Activated CD8-positive, alpha-beta memory T cell treated with anti-CD3 and anti-CD28 coated beads, Interleukin-2, amount 50 U/mL, for 24 hours (primary cell): Measurements from ENCODE around the gene C10orf105.

Experiments
- DNase-seq: peaks from one replicate; pipeline ENCODE4 v3.0.0-alpha.2; 2020; ENCODE audit errors: extremely low read depth

Gene C10orf105

GRCh38 chr10:71751515-71752224 lies 32.1 kb upstream of the C10orf105 start:
- no peak for DNase-seq

- DNase-seq = no peak
Measured at GRCh38 chr10:71750986-71751385, 31.4 kb upstream of the C10orf105 start.

DNA sequence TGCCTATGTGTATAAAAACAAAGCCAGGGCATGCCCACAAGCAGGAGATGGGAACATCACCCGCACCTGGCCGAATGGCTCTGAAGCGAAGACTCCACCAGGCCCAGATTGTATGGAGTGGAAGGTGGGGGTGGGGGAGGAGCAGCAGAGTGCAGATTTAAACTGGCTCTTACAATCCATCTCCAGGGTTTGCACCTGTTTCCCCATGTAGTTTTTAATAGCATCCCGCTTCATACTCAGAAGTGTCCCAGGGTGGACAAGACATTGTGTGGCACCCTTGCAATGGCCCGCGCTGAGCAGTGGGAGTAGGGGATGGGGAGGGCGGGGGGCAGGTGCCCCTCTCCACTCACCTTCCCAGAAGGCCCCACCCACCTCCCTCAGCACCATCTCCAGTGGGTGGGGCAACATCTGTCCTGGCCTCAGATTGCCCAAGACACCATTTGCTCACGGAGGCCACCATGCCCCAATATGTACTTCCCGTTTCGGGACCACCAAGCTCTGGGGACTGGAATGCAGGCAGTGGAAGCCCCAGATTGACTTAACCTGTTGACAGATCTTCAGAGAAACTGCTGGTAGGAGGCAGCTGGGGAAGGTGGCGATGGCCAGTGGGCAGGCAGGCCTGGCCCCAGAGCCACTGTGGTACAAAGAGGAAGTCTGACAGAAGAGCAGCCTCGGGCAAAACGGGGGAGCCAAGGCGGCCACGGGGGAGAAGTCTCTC lies 30.7 kb upstream of the C10orf105 start:
- DNase-seq = no peak

GRCh38 chr10:71749396-71749795 lies 29.8 kb upstream of the C10orf105 start:
- DNase-seq = no peak

DNA sequence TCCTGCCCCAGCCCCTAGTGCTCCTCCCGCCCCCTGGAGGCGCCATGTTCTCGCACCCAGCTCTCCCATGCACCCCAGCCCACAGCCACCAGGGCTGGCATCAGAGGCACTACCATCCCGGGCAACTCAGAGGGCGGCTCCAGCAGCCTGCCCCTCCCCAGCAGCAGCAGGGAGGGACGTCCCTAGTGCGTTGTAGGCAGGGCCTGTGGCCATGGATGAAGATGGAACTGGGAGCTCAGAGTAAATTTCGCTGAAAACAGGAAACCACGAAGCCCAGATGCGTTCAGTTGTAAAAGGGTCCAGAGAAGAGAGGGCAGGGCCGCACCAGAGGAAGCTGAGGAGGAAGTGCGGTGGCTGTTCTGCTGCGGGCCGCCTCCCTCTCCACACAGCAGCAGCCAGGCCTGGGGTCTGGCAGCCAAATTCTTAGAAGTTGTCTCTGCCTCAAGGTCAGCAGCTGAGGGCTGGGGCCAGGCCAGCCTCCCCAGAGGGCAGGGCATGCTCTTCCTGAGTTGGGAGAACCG lies 29.2 kb upstream of the C10orf105 start:
- no peak for DNase-seq

DNA sequence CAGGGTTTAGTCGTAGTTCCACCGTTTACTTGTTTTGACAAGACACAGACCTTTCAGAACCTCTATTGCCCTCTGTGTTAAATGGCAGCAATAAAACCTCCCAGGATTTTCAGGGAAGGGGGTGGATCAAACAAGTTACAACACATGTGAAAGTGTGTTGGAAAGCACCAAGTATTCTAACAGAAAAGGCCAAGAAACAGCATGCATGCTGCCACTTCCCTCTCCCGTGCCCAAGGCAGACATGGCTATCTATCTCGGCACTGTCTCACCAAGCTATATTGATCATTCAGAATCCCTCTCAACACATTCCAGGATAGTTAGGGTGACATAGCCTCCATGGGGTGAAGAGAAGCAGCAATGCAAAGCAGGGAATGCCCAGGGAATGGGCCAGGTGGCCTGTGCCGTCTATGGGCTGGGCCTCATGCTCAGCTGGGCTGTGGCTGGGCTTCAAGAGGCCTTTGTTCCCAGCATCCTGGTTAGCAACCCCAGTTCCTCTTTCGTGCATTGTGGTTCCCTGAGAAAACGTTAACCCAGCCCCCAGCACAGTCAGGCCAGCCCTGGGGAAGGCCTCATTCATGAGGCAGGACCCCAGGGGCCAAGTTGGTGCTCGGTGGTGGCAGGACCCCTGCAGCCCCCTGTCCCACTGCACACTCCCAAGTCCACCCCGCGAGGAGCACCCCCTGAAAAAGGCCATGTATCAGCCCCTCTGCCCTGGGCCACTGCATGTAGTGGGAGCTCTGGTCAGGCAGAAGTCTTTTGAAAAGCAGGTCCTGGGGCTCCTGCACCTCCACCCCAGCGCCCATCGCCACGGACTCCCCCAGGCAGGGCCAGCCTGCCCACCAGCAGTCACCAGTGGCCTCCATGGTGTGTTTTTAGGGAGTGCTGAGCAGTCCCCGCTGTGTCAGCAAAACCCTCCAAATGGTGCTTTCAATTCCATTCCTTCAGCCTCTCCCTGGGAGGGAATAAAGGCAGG lies 28.3 kb upstream of the C10orf105 start:
- no peak for DNase-seq

GRCh38 chr10:71747039-71747531 lies 27.5 kb upstream of the C10orf105 start:
- DNase-seq = no peak

- no peak for DNase-seq
Measured at GRCh38 chr10:71746344-71747037, 26.9 kb upstream of the C10orf105 start.

GRCh38 chr10:71745664-71746250 lies 26.2 kb upstream of the C10orf105 start:
- no peak for DNase-seq

GRCh38 chr10:71744897-71745663 lies 25.5 kb upstream of the C10orf105 start:
- DNase-seq = no peak

DNA sequence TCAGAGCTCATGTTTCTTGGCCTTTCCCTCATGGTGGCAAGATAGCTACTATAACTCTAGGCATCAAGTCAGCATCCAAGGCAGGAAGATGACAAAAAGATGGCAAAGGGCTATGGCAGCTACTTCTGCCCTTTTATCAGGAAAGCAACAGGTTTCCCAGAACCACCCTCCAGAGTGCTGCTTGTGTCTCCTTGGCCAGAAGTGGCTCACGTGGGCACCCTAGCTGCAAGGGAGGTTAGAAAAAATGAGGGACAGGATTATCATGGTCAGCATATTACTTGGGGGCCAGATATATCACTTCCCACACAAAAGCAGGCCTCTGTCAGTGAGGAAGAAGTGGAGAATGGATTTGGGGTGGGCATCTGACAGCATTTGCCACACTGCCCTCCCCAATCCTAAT lies 24.3 kb upstream of the C10orf105 start:
- DNase-seq = no peak

DNA sequence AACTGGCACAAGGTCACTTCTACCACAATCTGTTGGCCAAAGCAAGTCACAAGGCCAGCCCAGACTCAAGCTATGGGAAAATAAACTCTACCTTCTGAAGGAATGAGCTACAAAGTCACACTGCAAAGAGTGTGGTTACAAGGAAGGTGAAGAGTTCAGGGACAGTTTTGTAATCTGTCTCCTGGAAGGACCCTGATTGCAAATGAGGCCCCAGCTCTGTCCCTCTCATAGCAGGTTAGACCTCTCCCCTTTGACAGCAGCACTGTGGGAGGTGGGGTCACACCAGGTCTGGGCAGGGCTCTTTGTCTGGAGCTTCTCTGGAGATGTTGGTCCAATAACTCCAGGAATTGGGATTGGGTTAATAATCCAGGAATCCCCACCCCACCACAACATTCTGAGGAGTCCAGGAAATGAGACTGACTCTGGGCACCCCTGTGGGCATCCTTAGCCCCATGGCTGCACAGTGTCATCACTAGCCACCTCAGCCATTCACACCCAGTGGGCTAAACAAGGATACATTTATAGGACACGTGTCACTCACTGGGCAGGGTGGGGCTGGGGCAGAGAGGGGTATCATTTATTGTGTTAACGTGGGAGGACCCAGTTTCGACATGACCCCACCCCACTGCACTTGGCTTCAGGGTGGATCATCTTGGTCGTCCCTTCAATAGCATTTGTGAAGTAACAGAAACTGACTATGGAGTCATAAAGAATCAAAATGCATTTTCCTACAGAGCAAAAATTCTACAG lies 23.7 kb upstream of the C10orf105 start:
- no peak for DNase-seq

DNA sequence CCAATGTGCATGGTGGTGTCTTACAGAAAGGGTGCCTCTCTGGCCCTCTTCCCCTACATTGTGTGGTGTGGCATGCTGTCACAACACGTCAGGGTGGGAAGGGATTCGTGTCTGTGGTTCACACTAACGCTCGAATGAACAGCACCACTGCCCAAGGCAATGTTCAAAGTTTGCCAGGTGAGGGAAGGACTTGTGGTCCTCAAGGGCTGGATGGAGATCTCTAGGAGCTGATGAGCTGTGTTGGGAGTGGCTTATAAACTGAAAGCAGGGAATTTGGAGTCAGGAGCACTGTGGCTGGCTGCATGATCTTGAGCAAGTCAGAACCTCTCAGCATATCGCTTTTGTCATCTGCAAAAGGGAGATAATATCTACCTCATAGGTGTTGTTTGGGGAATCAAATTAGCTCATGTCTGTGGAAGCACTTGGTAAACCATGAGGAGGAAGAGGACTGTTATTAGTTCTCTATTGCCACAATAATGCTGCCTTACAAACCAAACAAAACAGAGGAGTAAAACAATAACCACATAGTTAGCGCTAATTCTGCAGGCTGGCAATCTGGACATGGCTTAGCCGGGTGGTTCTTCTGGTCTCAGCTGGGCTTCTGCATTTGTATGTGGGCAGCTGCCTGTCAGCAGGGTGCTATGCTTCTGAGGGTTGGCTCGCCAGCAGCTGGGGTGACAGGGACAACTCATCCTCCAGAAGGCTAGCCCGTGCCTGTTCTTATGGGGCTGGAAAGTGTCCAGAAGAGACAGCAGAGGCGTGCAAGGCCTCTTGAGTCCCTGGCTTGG lies 22.9 kb upstream of the C10orf105 start:
- DNase-seq = no peak

DNA sequence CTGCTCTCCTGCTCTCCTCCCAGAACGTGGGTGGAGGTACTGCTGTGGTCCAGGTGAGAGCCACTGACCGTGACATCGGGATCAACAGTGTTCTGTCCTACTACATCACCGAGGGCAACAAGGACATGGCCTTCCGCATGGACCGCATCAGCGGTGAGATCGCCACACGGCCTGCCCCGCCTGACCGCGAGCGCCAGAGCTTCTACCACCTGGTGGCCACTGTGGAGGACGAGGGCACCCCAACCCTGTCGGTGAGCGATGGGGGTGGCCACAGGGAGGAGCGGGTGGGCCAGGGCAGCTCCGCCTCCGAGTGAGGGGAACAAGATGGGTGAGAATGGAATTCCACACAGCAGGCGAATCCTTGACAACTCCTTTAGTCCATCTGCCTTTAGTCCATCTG lies 22.1 kb upstream of the C10orf105 start:
- no peak for DNase-seq

- no peak for DNase-seq
Measured at GRCh38 chr10:71741029-71741428, 21.5 kb upstream of the C10orf105 start.

GRCh38 chr10:71740069-71740653 lies 20.6 kb upstream of the C10orf105 start:
- no peak for DNase-seq

DNA sequence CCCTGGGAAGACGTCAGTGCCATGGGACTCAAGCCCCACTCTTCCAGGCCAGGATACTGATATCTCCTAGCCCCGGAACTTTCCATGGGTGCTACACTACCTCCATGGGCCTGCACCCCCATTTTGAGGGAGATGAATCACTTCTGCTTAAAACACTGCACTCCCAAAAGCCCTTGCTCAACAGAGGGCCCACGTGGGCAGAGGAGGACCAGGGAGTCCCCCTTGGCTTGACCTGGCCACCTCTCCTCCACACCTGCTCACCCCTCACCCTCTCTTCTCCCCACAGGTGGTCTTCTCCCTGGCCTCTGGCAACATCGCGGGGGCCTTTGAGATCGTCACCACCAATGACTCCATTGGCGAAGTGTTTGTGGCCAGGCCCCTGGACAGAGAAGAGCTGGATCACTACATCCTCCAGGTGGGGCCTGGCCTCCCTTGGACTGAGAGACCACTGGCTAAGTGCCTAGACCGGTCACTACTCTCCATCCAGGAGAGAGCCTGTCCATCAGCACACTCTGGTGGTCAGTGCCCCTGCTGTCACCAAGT lies 19.9 kb upstream of the C10orf105 start:
- no peak for DNase-seq

- no peak for DNase-seq
Measured at GRCh38 chr10:71737834-71738197, 18.2 kb upstream of the C10orf105 start.
